SU-DHL-6 (cell line): ENCODE results near the gene KAZALD1.

Experiments used
- H2AFZ ChIP-seq: fragments of 200-600 bp; sonication (generic); 2 replicates; pipeline ENCODE4 v1.6.1; 2014; ENCODE audit warnings: low read depth, mild to moderate bottlenecking, moderate library complexity, mixed read lengths, antibody characterized with exemption, low read length; ENCODE audit not compliant: severe bottlenecking
- H3F3A ChIP-seq: fragments of 200-600 bp; shearing (Covaris generic); 2 replicates; pipeline ENCODE4 v1.6.0; 2016; ENCODE audit warnings: antibody characterized with exemption, mild to moderate bottlenecking; ENCODE audit not compliant: insufficient read depth
- H3K27ac ChIP-seq: fragments of 200-600 bp; sonication (generic); 2 replicates; pipeline ENCODE4 v1.5.1; 2016; ENCODE audit warnings: low read depth, mild to moderate bottlenecking, low read length, moderate library complexity, mixed read lengths
- H3K27me3 ChIP-seq: fragments of 200-600 bp; sonication (generic), shearing (Covaris generic); 2 replicates; pipeline ENCODE4 v1.6.0; 2014; ENCODE audit warnings: mild to moderate bottlenecking, low read length
- H3K36me3 ChIP-seq: fragments of 200-600 bp; sonication (generic); 2 replicates; pipeline ENCODE4 v1.6.1; 2014; ENCODE audit warnings: mild to moderate bottlenecking, low read length, mixed read lengths
- H3K4me2 ChIP-seq: fragments of 300-600, 200-600 bp; shearing (Covaris generic), sonication (generic); 2 replicates; pipeline ENCODE4 v1.6.0; 2014; ENCODE audit warnings: low read length, low read depth, mild to moderate bottlenecking; ENCODE audit not compliant: poor library complexity, severe bottlenecking
- H3K4me3 ChIP-seq: fragments of 200-600 bp; sonication (generic); 2 replicates; pipeline ENCODE4 v1.5.1; 2014; ENCODE audit warnings: antibody characterized with exemption, low read length, mild to moderate bottlenecking, mixed read lengths; ENCODE audit not compliant: insufficient read depth, poor library complexity, severe bottlenecking
- H3K79me2 ChIP-seq: fragments of 200-600 bp; sonication (generic); 2 replicates; pipeline ENCODE4 v1.6.1; 2014; ENCODE audit warnings: mild to moderate bottlenecking, low read length, moderate library complexity; ENCODE audit not compliant: insufficient read depth
- H3K9ac ChIP-seq: fragments of 200-600 bp; sonication (generic); 2 replicates; pipeline ENCODE4 v1.7.0; 2014; ENCODE audit warnings: mild to moderate bottlenecking, low read length
- H3K9me2 ChIP-seq: fragments of 200-600 bp; sonication (generic); replicated peaks from 2 replicates; pipeline ENCODE4 v1.6.1; 2014; ENCODE audit warnings: low read length; ENCODE audit not compliant: insufficient read depth
- H3K9me3 ChIP-seq: fragments of 200-600 bp; sonication (generic); 2 replicates; pipeline ENCODE4 v1.6.1; 2014; ENCODE audit warnings: low read length, mixed read lengths; ENCODE audit not compliant: insufficient read depth
- H4K20me1 ChIP-seq: fragments of 200-600 bp; sonication (generic); 2 replicates; pipeline ENCODE4 v1.6.1; 2014; ENCODE audit warnings: low read depth, mild to moderate bottlenecking, antibody characterized with exemption, low read length, moderate library complexity, mixed read lengths
- CTCF ChIP-seq: fragments of 200-600 bp; sonication (generic); IDR thresholded peaks from one replicate; pipeline ENCODE4 v1.5.1; 2017; ENCODE audit warnings: antibody characterized with exemption, mild to moderate bottlenecking, low read length, moderate library complexity; ENCODE audit not compliant: insufficient read depth, poor library complexity, severe bottlenecking
- EZH2phosphoT487 ChIP-seq: fragments of 200-600 bp; sonication (generic), shearing (Covaris generic); conservative IDR thresholded peaks from 2 replicates; pipeline ENCODE4 v1.6.1; 2018; ENCODE audit warnings: mild to moderate bottlenecking, antibody characterized with exemption, low read length, moderate library complexity, mixed read lengths

The KAZALD1 gene

GRCh38 chr10:101036726-101037125 is 25.1 kb upstream of the KAZALD1 start:
- H3K4me3 ChIP-seq: no peak overlapping the region
- TF ChIP-seq CTCF: no peak
- no peak overlapping the region for H3K27ac ChIP-seq
- H3K9me2 ChIP-seq: no peaks in the 10 kb centered on the region
- H3K79me2 ChIP-seq: no peaks in the 10 kb centered on the region
- H3F3A ChIP-seq: peaks cover 4% of the 10 kb centered on the region; the same call in 1 of the 2 replicates
- H3K9ac ChIP-seq: no peak overlapping the region
- no peak overlapping the region for H2AFZ ChIP-seq
- H3K9me3 ChIP-seq: no peaks in the 10 kb centered on the region
- no peak overlapping the region for H3K4me2 ChIP-seq
- H3K36me3 ChIP-seq: no peaks in the 10 kb centered on the region
- no peaks in the 10 kb centered on the region for H4K20me1 ChIP-seq
- H3K27me3 ChIP-seq: no peaks in the 10 kb centered on the region

GRCh38 chr10:101038484-101038883 is 23.3 kb upstream of the KAZALD1 start:
- H2AFZ ChIP-seq: no peak overlapping the region
- H3K9ac ChIP-seq: no peak overlapping the region
- TF ChIP-seq CTCF (no peak), EZH2phosphoT487 (no peak)
- no peaks in the 10 kb centered on the region for H4K20me1 ChIP-seq
- H3K4me3 ChIP-seq: no peak overlapping the region
- H3K27me3 ChIP-seq: no peaks in the 10 kb centered on the region
- H3K36me3 ChIP-seq: no peaks in the 10 kb centered on the region
- H3K79me2 ChIP-seq: no peaks in the 10 kb centered on the region
- H3F3A ChIP-seq: peaks cover 11% of the 10 kb centered on the region
- no peak overlapping the region for H3K4me2 ChIP-seq
- no peaks in the 10 kb centered on the region for H3K9me3 ChIP-seq
- no peaks in the 10 kb centered on the region for H3K9me2 ChIP-seq
- no peak overlapping the region for H3K27ac ChIP-seq

- Histone ChIP-seq H3K79me2 (no peaks in the 10 kb centered on the region), H3K27ac (no peak overlapping the region), H3K4me3 (no peak overlapping the region), H3K36me3 (no peaks in the 10 kb centered on the region), H3K9me3 (no peaks in the 10 kb centered on the region), H3K4me2 (no peak overlapping the region), H3K27me3 (no peaks in the 10 kb centered on the region), H2AFZ (no peak overlapping the region), H3F3A (peaks cover 11% of the 10 kb centered on the region), H3K9me2 (no peaks in the 10 kb centered on the region), H4K20me1 (no peaks in the 10 kb centered on the region), H3K9ac (no peak overlapping the region)
- no peak for TF ChIP-seq CTCF
- TF ChIP-seq EZH2phosphoT487: no peak
Measured at GRCh38 chr10:101040061-101040460, 21.7 kb upstream of the KAZALD1 start.

- Histone ChIP-seq H3K27ac (no peak overlapping the region), H3K9ac (no peak overlapping the region), H3K27me3 (no peaks in the 10 kb centered on the region), H4K20me1 (no peaks in the 10 kb centered on the region), H2AFZ (no peak overlapping the region), H3K36me3 (no peaks in the 10 kb centered on the region), H3K4me3 (no peak overlapping the region), H3F3A (peaks cover 11% of the 10 kb centered on the region), H3K79me2 (no peaks in the 10 kb centered on the region), H3K9me2 (no peaks in the 10 kb centered on the region), H3K9me3 (no peaks in the 10 kb centered on the region), H3K4me2 (no peak overlapping the region)
- TF ChIP-seq EZH2phosphoT487: no peak
- no peak for TF ChIP-seq CTCF
Measured at GRCh38 chr10:101040851-101041250, 20.9 kb upstream of the KAZALD1 start.
